ENCODE results near the gene B4GALNT4.
A peak's percentile ranks its signal among the peaks of the same experiment; 100 is the strongest.
"Not testable (repeated sequence)": the region's sequence is repeated elsewhere in the genome, so short reads cannot be mapped to it uniquely, and the experiment has no call there.

The B4GALNT4 gene

GRCh38 chr11:358129-358800 lies 11.0 kb upstream of the B4GALNT4 start:
- DNase-seq: no peak

GRCh38 chr11:359181-359714 lies 10.1 kb upstream of the B4GALNT4 start:
- peak in 1 of 56 donors; percentile 30 for DNase-seq

- no peak for DNase-seq
Observed at GRCh38 chr11:360326-361280, 8.7 kb upstream of the B4GALNT4 start.

GRCh38 chr11:362642-363442 lies 6.5 kb upstream of the B4GALNT4 start:
- DNase-seq: no peak

- not testable (repeated sequence) for DNase-seq
Observed at GRCh38 chr11:363443-363805, 5.9 kb upstream of the B4GALNT4 start.

- DNase-seq: no peak
Observed at GRCh38 chr11:363948-364761, 5.1 kb upstream of the B4GALNT4 start.

GRCh38 chr11:364991-365725 lies 4.1 kb upstream of the B4GALNT4 start:
- no peak for DNase-seq

- DNase-seq: no peak
Observed at GRCh38 chr11:365831-366230, 3.5 kb upstream of the B4GALNT4 start.

- no peak for DNase-seq
Observed at GRCh38 chr11:367956-368413, 1.3 kb upstream of the B4GALNT4 start.

GRCh38 chr11:368414-369335 lies 624 bp upstream of the B4GALNT4 start:
- DNase-seq: peak in 2 of 56 donors; percentile 12 to 26

GRCh38 chr11:370070-370941 lies 1.0 kb downstream of the B4GALNT4 start:
- peak in 3 of 56 donors; percentile 27 to 50 (median 30) for DNase-seq

- DNase-seq: no peak
Observed at GRCh38 chr11:371051-371450, 1.8 kb downstream of the B4GALNT4 start.

- no peak for DNase-seq
Observed at GRCh38 chr11:371716-372590, 2.7 kb downstream of the B4GALNT4 start.

- no peak for DNase-seq
Observed at GRCh38 chr11:372809-373715, 3.8 kb downstream of the B4GALNT4 start.

Data from nucleus accumbens (tissue), 56 donors.